ENCODE data around the gene TRIM8.

Gene TRIM8

GRCh38 chr10:102599565-102600327 is 44.5 kb upstream of the TRIM8 start:
- no peaks in the 10 kb centered on the region for H3K9me3 ChIP-seq (ENCODE audit: control insufficient read depth, insufficient read depth, low read length)
- no peaks in the 10 kb centered on the region for H4K20me1 ChIP-seq (ENCODE audit: control insufficient read depth, insufficient read depth, low read depth, low read length)
- H3K4me1 ChIP-seq (ENCODE audit: control insufficient read depth, low read length): peaks cover 6% of the 10 kb centered on the region; the same call in 1 of the 2 replicates
- H3K9me2 ChIP-seq (replicated peaks; ENCODE audit: control insufficient read depth, low read length): no peaks in the 10 kb centered on the region
- no peaks in the 10 kb centered on the region for H3F3A ChIP-seq (ENCODE audit: control insufficient read depth, insufficient read depth)
- H3K36me3 ChIP-seq (ENCODE audit: control insufficient read depth, low read length): no peaks in the 10 kb centered on the region
- no peak overlapping the region for H3K27ac ChIP-seq (ENCODE audit: low read depth, low read length)
- no peak overlapping the region for H3K4me2 ChIP-seq (ENCODE audit: low read length)
- no peak overlapping the region for H3K4me3 ChIP-seq (ENCODE audit: low read length)
- no peaks in the 10 kb centered on the region for H3K79me2 ChIP-seq (ENCODE audit: control insufficient read depth, low read length)
- TF ChIP-seq, protein P1, sequence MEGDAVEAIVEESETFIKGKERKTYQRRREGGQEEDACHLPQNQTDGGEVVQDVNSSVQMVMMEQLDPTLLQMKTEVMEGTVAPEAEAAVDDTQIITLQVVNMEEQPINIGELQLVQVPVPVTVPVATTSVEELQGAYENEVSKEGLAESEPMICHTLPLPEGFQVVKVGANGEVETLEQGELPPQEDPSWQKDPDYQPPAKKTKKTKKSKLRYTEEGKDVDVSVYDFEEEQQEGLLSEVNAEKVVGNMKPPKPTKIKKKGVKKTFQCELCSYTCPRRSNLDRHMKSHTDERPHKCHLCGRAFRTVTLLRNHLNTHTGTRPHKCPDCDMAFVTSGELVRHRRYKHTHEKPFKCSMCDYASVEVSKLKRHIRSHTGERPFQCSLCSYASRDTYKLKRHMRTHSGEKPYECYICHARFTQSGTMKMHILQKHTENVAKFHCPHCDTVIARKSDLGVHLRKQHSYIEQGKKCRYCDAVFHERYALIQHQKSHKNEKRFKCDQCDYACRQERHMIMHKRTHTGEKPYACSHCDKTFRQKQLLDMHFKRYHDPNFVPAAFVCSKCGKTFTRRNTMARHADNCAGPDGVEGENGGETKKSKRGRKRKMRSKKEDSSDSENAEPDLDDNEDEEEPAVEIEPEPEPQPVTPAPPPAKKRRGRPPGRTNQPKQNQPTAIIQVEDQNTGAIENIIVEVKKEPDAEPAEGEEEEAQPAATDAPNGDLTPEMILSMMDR (IDR thresholded peaks at IDR 0.05; ENCODE audit: low read depth, low read length, poor library complexity, severe bottlenecking): no peak
- TF ChIP-seq EZH2phosphoT487 (IDR thresholded peaks at IDR 0.05; ENCODE audit: borderline replicate concordance, low read length): no peak
- H3K27me3 ChIP-seq (ENCODE audit: control insufficient read depth, low read length): no peaks in the 10 kb centered on the region

- Histone ChIP-seq H3K9me3 (ENCODE audit: control insufficient read depth, insufficient read depth, low read length) (no peaks in the 10 kb centered on the region), H3F3A (ENCODE audit: control insufficient read depth, insufficient read depth) (no peaks in the 10 kb centered on the region), H3K27me3 (ENCODE audit: control insufficient read depth, low read length) (no peaks in the 10 kb centered on the region), H3K36me3 (ENCODE audit: control insufficient read depth, low read length) (no peaks in the 10 kb centered on the region), H3K4me1 (ENCODE audit: control insufficient read depth, low read length) (peaks cover 6% of the 10 kb centered on the region; the same call in 1 of the 2 replicates), H3K79me2 (ENCODE audit: control insufficient read depth, low read length) (no peaks in the 10 kb centered on the region), H3K4me2 (ENCODE audit: low read length) (no peak overlapping the region), H3K9me2 (replicated peaks; ENCODE audit: control insufficient read depth, low read length) (no peaks in the 10 kb centered on the region), H3K27ac (ENCODE audit: low read depth, low read length) (no peak overlapping the region), H3K4me3 (ENCODE audit: low read length) (no peak overlapping the region), H4K20me1 (ENCODE audit: control insufficient read depth, insufficient read depth, low read depth, low read length) (no peaks in the 10 kb centered on the region)
- no peak for TF ChIP-seq EZH2phosphoT487 (IDR thresholded peaks at IDR 0.05; ENCODE audit: borderline replicate concordance, low read length)
- TF ChIP-seq, protein P1 (IDR thresholded peaks at IDR 0.05; ENCODE audit: low read depth, low read length, poor library complexity, severe bottlenecking): no peak
These were observed 43.5 kb upstream of the TRIM8 start for GRCh38 chr10:102600816-102601215.

DNA sequence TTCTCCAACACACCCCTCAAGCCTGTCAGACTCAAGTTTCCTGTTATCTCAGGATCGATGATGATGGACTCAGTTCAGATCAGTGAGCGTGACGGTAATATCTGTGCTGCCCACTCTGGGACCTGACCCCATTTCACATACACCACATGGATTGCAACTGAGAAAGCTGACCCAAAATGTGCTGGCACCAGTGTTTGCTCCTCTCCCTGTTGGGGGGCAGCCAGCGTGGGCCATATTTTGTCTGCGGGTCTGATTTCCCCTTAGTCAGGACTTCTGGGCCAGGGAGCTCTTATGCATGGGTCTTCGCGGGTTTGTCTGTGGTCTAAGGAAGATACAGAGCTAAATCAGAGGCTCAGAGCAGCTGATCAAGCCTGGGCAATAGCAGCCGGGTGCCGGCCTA is 42.6 kb upstream of the TRIM8 start:
- no peaks in the 10 kb centered on the region for H3K79me2 ChIP-seq (ENCODE audit: control insufficient read depth, low read length)
- H3K27me3 ChIP-seq (ENCODE audit: control insufficient read depth, low read length): no peaks in the 10 kb centered on the region

More for the DNA sequence above, 42.6 kb upstream of the TRIM8 start:
- Histone ChIP-seq H3K4me3 (ENCODE audit: low read length) (no peak overlapping the region), H3K9me2 (replicated peaks; ENCODE audit: control insufficient read depth, low read length) (no peaks in the 10 kb centered on the region), H3K4me2 (ENCODE audit: low read length) (no peak overlapping the region), H3K4me1 (ENCODE audit: control insufficient read depth, low read length) (peaks cover 6% of the 10 kb centered on the region; the same call in 1 of the 2 replicates), H4K20me1 (ENCODE audit: control insufficient read depth, insufficient read depth, low read depth, low read length) (no peaks in the 10 kb centered on the region), H3K9me3 (ENCODE audit: control insufficient read depth, insufficient read depth, low read length) (no peaks in the 10 kb centered on the region), H3K36me3 (ENCODE audit: control insufficient read depth, low read length) (no peaks in the 10 kb centered on the region), H3K27ac (ENCODE audit: low read depth, low read length) (no peak overlapping the region), H3F3A (ENCODE audit: control insufficient read depth, insufficient read depth) (no peaks in the 10 kb centered on the region)
- TF ChIP-seq, protein P1 (IDR thresholded peaks at IDR 0.05; ENCODE audit: low read depth, low read length, poor library complexity, severe bottlenecking): no peak
- no peak for TF ChIP-seq EZH2phosphoT487 (IDR thresholded peaks at IDR 0.05; ENCODE audit: borderline replicate concordance, low read length)
